ENCODE results near the gene BCKDK.

Gene BCKDK

DNA sequence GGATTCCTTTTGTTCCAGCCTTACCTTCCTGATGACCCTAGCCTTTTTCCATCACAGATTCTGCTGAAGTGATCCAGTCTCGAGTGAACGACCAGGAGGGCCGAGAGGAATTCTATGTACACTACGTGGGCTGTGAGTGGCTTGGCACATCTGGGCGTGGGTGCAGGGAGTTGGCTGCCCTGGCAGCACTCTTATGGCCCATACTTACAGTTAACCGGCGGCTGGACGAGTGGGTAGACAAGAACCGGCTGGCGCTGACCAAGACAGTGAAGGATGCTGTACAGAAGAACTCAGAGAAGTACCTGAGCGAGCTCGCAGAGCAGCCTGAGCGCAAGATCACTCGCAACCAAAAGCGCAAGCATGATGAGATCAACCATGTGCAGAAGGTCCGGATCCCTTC, 11.9 kb downstream of the BCKDK start (continued):
- TF ChIP-seq ZNF274 (IDR thresholded peaks at IDR 0.05; ENCODE audit: low read length) = no peak
- TF ChIP-seq ZNF274 (tag by site-specific recombination; IDR thresholded peaks at IDR 0.05; ENCODE audit: borderline replicate concordance) = no peak
- no peak for TF ChIP-seq ZNF335 (tag by site-specific recombination; conservative IDR thresholded peaks at IDR 0.05)
- TF ChIP-seq, protein P1, sequence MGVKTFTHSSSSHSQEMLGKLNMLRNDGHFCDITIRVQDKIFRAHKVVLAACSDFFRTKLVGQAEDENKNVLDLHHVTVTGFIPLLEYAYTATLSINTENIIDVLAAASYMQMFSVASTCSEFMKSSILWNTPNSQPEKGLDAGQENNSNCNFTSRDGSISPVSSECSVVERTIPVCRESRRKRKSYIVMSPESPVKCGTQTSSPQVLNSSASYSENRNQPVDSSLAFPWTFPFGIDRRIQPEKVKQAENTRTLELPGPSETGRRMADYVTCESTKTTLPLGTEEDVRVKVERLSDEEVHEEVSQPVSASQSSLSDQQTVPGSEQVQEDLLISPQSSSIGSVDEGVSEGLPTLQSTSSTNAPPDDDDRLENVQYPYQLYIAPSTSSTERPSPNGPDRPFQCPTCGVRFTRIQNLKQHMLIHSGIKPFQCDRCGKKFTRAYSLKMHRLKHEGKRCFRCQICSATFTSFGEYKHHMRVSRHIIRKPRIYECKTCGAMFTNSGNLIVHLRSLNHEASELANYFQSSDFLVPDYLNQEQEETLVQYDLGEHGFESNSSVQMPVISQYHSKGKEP (tag by site-specific recombination; IDR thresholded peaks at IDR 0.05) = no peak
- TF ChIP-seq MZF1 (tag by site-specific recombination; IDR thresholded peaks at IDR 0.05; ENCODE audit: borderline replicate concordance) = no peak
- no peak for TF ChIP-seq REST (tag by site-specific recombination; IDR thresholded peaks at IDR 0.05)
- no peak for TF ChIP-seq FEZF1 (tag by site-specific recombination; IDR thresholded peaks at IDR 0.05)
- TF ChIP-seq ZNF610 (tag by site-specific recombination; IDR thresholded peaks at IDR 0.05; ENCODE audit: borderline replicate concordance) = no peak
- TF ChIP-seq ZSCAN23 (tag by site-specific recombination; IDR thresholded peaks at IDR 0.05) = no peak

- Histone ChIP-seq H3K27ac (ENCODE audit: extremely low read depth, low read depth, low read length) (no peak overlapping the region), H3K9me3 (ENCODE audit: control insufficient read depth, insufficient read depth, low read depth, low read length) (no peaks in the 10 kb centered on the region), H3K4me1 (ENCODE audit: control insufficient read depth, insufficient read depth, low read length) (no peaks in the 10 kb centered on the region), H3K4me3 (ENCODE audit: low read depth, low read length) (no peak overlapping the region), H3K36me3 (ENCODE audit: control insufficient read depth in 2 of 2, insufficient read depth in 1 of 2, low read length in 2 of 2) (peaks cover 18 to 70% of the 10 kb centered on the region in 2 experiments)
- POLR2A ChIA-PET = interaction anchor here (1.0 to 1.1 kb wide), 2 partner anchors 8 to 54 kb away, joined by 5 to 6 read pairs; partner anchors contain the start of genes FUS and KAT8
- CTCF ChIA-PET = no interaction called here
- TF ChIP-seq ZNF449 (tag by site-specific recombination; IDR thresholded peaks at IDR 0.05) = no peak
- no peak for TF ChIP-seq ZSCAN16 (tag by site-specific recombination; IDR thresholded peaks at IDR 0.05)
- peak; percentile 90 for TF ChIP-seq GLI4 (tag by site-specific recombination; IDR thresholded peaks at IDR 0.05)
- TF ChIP-seq, protein P2, sequence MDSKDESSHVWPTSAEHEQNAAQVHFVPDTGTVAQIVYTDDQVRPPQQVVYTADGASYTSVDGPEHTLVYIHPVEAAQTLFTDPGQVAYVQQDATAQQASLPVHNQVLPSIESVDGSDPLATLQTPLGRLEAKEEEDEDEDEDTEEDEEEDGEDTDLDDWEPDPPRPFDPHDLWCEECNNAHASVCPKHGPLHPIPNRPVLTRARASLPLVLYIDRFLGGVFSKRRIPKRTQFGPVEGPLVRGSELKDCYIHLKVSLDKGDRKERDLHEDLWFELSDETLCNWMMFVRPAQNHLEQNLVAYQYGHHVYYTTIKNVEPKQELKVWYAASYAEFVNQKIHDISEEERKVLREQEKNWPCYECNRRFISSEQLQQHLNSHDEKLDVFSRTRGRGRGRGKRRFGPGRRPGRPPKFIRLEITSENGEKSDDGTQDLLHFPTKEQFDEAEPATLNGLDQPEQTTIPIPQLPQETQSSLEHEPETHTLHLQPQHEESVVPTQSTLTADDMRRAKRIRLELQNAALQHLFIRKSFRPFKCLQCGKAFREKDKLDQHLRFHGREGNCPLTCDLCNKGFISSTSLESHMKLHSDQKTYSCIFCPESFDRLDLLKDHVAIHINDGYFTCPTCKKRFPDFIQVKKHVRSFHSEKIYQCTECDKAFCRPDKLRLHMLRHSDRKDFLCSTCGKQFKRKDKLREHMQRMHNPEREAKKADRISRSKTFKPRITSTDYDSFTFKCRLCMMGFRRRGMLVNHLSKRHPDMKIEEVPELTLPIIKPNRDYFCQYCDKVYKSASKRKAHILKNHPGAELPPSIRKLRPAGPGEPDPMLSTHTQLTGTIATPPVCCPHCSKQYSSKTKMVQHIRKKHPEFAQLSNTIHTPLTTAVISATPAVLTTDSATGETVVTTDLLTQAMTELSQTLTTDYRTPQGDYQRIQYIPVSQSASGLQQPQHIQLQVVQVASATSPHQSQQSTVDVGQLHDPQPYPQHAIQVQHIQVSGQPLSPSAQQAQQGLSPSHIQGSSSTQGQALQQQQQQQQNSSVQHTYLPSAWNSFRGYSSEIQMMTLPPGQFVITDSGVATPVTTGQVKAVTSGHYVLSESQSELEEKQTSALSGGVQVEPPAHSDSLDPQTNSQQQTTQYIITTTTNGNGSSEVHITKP (tag by site-specific recombination; IDR thresholded peaks at IDR 0.05) = no peak
- no peak for TF ChIP-seq ZNF335 (tag by site-specific recombination; conservative IDR thresholded peaks at IDR 0.05)
These were observed 17.7 kb downstream of the BCKDK start for GRCh38 chr16:31125844-31126243.

All from HEK293 (cell line).